Vagina (tissue), 2 donors: ENCODE results near the gene ZDHHC12. TPM values are rescaled to one million over a fixed set of nuclear protein-coding genes. Genes with fewer than 3 reads are reported as not detected.

Source experiments
- DNase-seq, 2 donors: peaks; one replicate each; pipeline ENCODE4 v3.0.0-alpha.2; 2017; ENCODE audit errors: extremely low spot score in 2 of 2
- H3K27ac ChIP-seq: fragments of 200-600 bp; sonication (generic); one replicate; pipeline ENCODE4 v1.5.1; 2019
- H3K27me3 ChIP-seq: fragments of 200-600 bp; sonication (generic); one replicate; pipeline ENCODE4 v1.5.1; 2019
- H3K36me3 ChIP-seq, 2 donors: fragments of 200-600 bp; sonication (generic); one replicate each; pipeline ENCODE4 v1.5.1; 2017 to 2019
- H3K4me1 ChIP-seq: fragments of 200-600 bp; sonication (generic); one replicate; pipeline ENCODE4 v1.5.1; 2019
- H3K4me3 ChIP-seq, 2 donors: fragments of 200-600 bp; sonication (generic); 1 replicate in 1 of 2; 2 replicates in 1 of 2; pipeline ENCODE4 v1.5.1; 2016 to 2019
- H3K9me3 ChIP-seq: fragments of 200-600 bp; sonication (generic); one replicate; pipeline ENCODE4 v1.5.1; 2019
- CTCF ChIP-seq, 3 experiments: fragments of 450-650 bp in 2 of 3; fragments of 200-600 bp in 1 of 3; sonication (generic) in 1 of 3; IDR thresholded peaks; one replicate each; pipeline ENCODE4 v1.5.1; 2017 to 2019; ENCODE audit warnings: antibody characterized with exemption in 3 of 3, mild to moderate bottlenecking in 2 of 3, moderate library complexity in 2 of 3
- POLR2A ChIP-seq, 2 donors: fragments of 450-650 bp; IDR thresholded peaks; one replicate each; pipeline ENCODE4 v1.6.1; 2017; ENCODE audit warnings: antibody characterized with exemption in 2 of 2, mild to moderate bottlenecking in 2 of 2, moderate library complexity in 2 of 2
- POLR2AphosphoS5 ChIP-seq, 2 donors: sonication (generic); formaldehyde crosslinking; IDR thresholded peaks; one replicate each; pipeline ENCODE4 v1.9.0; 2017; ENCODE audit warnings: antibody characterized with exemption in 2 of 2, mild to moderate bottlenecking in 2 of 2, low read depth in 1 of 2; ENCODE audit not compliant: insufficient read depth in 1 of 2
- intact Hi-C: fragments of 100-400 bp; cut with DNase I; formaldehyde crosslinking; loops from one replicate; pipeline ENCODE4 v1.15.1; 2023
- total RNA-seq: library from RNA; depleted of rRNA; stranded (reverse); fragments of >200 nt; gene quantifications from one replicate; pipeline ENCODE4 v1.2.3, GENCODE V29; 2016

The ZDHHC12 gene
- total RNA-seq, 1 donor from 2014 or later = 19.4 TPM

- no peak for TF ChIP-seq CTCF (IDR thresholded peaks at IDR 0.05)
- no peak for TF ChIP-seq POLR2A (IDR thresholded peaks at IDR 0.05)
- TF ChIP-seq POLR2AphosphoS5 (IDR thresholded peaks at IDR 0.05; ENCODE audit: insufficient read depth in 1 of 2, low read depth in 1 of 2) = no peak
- Histone ChIP-seq H3K27ac (no peak overlapping the region), H3K27me3 (no peaks in the 10 kb centered on the region), H3K4me1 (no peaks in the 10 kb centered on the region), H3K9me3 (no peaks in the 10 kb centered on the region), H3K36me3 (no peaks in the 10 kb centered on the region), H3K4me3 (no peak overlapping the region)
- intact Hi-C loops = no loop called here
- no peak for DNase-seq
Observed at GRCh38 chr9:128713411-128713780, 10.5 kb downstream of the ZDHHC12 start.

- Histone ChIP-seq H3K9me3 (no peaks in the 10 kb centered on the region), H3K27me3 (no peaks in the 10 kb centered on the region), H3K27ac (no peak overlapping the region), H3K4me1 (no peaks in the 10 kb centered on the region), H3K36me3 (no peaks in the 10 kb centered on the region), H3K4me3 (no peak overlapping the region)
- peak in 1 of 2 donors; percentile 79 for DNase-seq
- intact Hi-C loops = no loop called here
- no peak for TF ChIP-seq POLR2AphosphoS5 (IDR thresholded peaks at IDR 0.05; ENCODE audit: insufficient read depth in 1 of 2, low read depth in 1 of 2)
- no peak for TF ChIP-seq POLR2A (IDR thresholded peaks at IDR 0.05)
- TF ChIP-seq CTCF (IDR thresholded peaks at IDR 0.05) = no peak
Observed at GRCh38 chr9:128712451-128713410, 11.2 kb downstream of the ZDHHC12 start.

GRCh38 chr9:128707446-128707845 lies 16.5 kb downstream of the ZDHHC12 start:
- Histone ChIP-seq H3K4me3 (no peak overlapping the region), H3K27ac (no peak overlapping the region), H3K36me3 (no peaks in the 10 kb centered on the region), H3K27me3 (no peaks in the 10 kb centered on the region), H3K9me3 (no peaks in the 10 kb centered on the region), H3K4me1 (peaks cover 9% of the 10 kb centered on the region)
- intact Hi-C loops = no loop called here
- no peak for TF ChIP-seq CTCF (IDR thresholded peaks at IDR 0.05)
- TF ChIP-seq POLR2A (IDR thresholded peaks at IDR 0.05) = no peak
- no peak for TF ChIP-seq POLR2AphosphoS5 (IDR thresholded peaks at IDR 0.05; ENCODE audit: insufficient read depth in 1 of 2, low read depth in 1 of 2)
- no peak for DNase-seq

- TF ChIP-seq POLR2A (IDR thresholded peaks at IDR 0.05) (no peak), POLR2AphosphoS5 (IDR thresholded peaks at IDR 0.05; ENCODE audit: insufficient read depth in 1 of 2, low read depth in 1 of 2) (no peak), CTCF (IDR thresholded peaks at IDR 0.05) (no peak)
- intact Hi-C loops = no loop called here
- peak in 1 of 2 donors; percentile 82 for DNase-seq
- no peaks in the 10 kb centered on the region for H3K9me3 ChIP-seq
- H3K27ac ChIP-seq = no peak overlapping the region
- H3K4me1 ChIP-seq = peaks cover 13% of the 10 kb centered on the region
- H3K36me3 ChIP-seq = no peaks in the 10 kb centered on the region
- no peaks in the 10 kb centered on the region for H3K27me3 ChIP-seq
- no peak overlapping the region for H3K4me3 ChIP-seq
Observed at GRCh38 chr9:128706671-128707381, 17.1 kb downstream of the ZDHHC12 start.
